NOMO-1 treated with dmso at 0.1 percent for 144 hours (cell line): Measurements from ENCODE around the gene LPCAT2.

Experiments
- DNase-seq: peaks from one replicate; lab custom pipeline; 2025; ENCODE audit not compliant: unreplicated experiment; lab: John Stamatoyannopoulos, UW

The LPCAT2 gene

GRCh38 chr16:55503726-55504550 lies 4.9 kb upstream of the LPCAT2 start:
- DNase-seq, result no peak

DNA sequence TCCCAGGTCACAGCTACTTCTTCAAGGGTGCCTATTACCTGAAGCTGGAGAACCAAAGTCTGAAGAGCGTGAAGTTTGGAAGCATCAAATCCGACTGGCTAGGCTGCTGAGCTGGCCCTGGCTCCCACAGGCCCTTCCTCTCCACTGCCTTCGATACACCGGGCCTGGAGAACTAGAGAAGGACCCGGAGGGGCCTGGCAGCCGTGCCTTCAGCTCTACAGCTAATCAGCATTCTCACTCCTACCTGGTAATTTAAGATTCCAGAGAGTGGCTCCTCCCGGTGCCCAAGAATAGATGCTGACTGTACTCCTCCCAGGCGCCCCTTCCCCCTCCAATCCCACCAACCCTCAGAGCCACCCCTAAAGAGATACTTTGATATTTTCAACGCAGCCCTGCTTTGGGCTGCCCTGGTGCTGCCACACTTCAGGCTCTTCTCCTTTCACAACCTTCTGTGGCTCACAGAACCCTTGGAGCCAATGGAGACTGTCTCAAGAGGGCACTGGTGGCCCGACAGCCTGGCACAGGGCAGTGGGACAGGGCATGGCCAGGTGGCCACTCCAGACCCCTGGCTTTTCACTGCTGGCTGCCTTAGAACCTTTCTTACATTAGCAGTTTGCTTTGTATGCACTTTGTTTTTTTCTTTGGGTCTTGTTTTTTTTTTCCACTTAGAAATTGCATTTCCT lies 3.4 kb upstream of the LPCAT2 start:
- DNase-seq, result no peak

GRCh38 chr16:55506083-55506482 lies 2.8 kb upstream of the LPCAT2 start:
- DNase-seq, result no peak

GRCh38 chr16:55506708-55507107 lies 2.2 kb upstream of the LPCAT2 start:
- no peak for DNase-seq

DNA sequence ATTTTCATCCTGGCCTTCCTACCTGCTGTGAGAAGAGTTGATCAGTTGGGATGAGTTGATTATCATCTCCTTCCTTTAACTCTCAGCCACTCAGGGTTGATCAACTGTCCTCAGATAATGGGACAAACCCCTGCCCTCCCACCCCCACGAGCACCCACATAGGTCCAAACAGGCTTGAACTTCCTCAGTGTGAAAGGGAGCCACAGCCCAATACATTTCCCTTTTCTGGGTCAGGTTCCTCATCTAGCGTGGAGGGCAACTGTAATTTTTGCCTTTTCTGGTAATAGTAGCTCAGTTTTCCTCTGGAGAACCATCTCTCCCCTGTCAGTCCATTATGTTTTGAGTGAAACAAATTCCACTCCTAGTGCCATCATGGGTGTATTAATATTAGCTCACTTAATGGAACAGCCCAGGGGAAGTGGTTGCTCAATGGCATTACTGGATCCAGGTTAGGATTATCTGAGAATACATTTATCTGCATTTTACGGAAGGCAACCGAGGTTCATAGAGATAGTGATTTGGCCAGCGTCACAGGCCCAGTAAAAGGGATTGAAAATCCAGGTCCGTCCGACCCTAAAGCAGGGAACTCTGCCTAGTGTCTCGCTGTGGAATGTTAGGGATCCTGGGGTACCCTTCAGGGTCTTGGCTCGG lies 476 bp upstream of the LPCAT2 start:
- peak; percentile 22 for DNase-seq

DNA sequence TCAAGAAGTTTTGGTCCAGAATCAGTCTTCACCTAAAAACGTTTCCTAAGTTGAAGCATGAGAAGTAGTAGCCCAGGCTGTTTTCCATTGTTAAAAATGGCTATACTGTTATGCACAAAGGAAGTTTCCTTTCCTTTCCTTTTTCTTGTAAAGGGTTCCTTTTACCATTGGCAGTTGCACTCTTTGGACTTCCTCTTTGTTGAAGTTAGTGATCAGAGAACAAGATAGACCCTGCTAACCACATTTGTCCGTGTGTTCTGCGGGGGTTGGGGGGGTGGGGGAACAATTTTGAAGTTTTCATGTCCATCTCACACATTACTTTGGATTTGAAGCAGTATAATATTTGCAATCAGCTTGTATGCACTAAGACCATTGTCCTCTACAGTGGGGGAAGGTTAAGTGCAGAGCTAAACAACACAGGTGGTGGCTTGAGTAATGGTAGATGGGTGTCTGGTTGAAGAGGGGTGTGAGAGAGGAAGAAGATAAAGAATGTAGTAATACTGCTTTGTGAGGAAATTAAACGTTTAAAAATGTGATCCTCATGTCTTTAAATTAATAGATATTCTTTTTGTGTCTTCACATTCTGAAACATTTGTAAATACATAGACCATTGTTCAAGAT lies 1.4 kb downstream of the LPCAT2 start:
- DNase-seq, result peak; percentile 42

- no peak for DNase-seq
These were observed 4.1 kb downstream of the LPCAT2 start for GRCh38 chr16:55512941-55513340.

DNA sequence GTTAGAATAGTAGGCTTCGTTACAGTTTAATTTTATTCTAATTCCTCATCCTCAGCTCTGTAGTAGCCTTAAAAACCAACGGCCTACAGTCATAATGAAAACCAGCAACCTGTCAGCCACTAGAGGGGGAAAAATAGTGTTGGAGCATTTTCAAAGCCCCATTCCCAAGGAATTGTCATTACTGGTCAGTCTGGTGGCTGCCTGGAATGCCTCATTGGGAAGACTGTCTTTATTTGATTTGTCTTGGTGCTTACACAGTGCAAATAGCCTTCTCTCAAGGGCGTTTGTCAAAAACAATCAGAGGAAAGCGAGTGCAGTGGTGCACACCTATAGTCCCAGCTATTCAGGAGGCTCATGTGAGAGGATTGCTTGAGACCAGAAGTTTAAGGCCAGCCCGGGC lies 4.7 kb downstream of the LPCAT2 start:
- no peak for DNase-seq

GRCh38 chr16:55515111-55515510 lies 6.2 kb downstream of the LPCAT2 start:
- DNase-seq, result no peak

DNA sequence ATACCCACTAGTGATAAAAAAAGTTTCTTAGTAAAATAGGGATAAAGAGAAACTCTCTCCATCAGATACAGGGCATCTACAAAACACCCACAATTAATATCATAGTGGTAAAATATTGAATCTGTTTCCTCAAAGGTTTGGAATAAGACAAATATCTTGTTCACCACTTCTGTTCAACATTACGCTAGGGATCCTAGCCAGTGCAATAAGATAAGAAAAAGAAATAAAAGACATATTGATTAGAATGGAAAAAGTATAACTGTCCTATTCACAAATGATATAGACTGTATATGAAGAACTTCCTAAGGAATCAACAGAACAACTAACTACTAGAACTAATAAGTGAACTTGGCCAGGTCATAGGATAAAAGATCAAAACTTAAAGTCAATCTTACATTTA lies 12.9 kb downstream of the LPCAT2 start:
- DNase-seq, result no peak

- DNase-seq, result no peak
These were observed 17.6 kb downstream of the LPCAT2 start for GRCh38 chr16:55526441-55526840.

GRCh38 chr16:55527885-55528284 lies 19.0 kb downstream of the LPCAT2 start:
- DNase-seq, result no peak

GRCh38 chr16:55529018-55529417 lies 20.1 kb downstream of the LPCAT2 start:
- no peak for DNase-seq

- DNase-seq, result no peak
These were observed 21.5 kb downstream of the LPCAT2 start for GRCh38 chr16:55530316-55530856.

GRCh38 chr16:55532227-55532626 lies 23.4 kb downstream of the LPCAT2 start:
- DNase-seq, result no peak

DNA sequence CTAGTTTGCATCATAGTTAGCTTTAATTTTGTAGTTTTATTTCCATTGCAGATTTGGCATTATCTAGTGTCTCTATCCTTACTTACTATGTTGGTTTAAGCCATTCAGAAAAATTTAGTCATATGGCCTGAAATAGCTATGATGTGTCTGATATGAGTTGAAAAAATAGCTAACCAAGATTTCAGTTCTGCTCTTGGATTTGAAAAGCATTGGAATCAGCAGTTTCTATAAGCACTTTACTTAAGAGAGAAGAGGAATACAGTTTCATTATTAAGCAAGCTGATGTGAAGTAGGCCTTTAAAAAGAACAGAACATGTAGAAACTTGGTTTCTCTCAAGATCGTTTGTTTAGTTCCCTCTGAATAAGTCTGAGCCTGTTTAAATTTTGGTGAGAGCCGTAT lies 25.9 kb downstream of the LPCAT2 start:
- no peak for DNase-seq

DNA sequence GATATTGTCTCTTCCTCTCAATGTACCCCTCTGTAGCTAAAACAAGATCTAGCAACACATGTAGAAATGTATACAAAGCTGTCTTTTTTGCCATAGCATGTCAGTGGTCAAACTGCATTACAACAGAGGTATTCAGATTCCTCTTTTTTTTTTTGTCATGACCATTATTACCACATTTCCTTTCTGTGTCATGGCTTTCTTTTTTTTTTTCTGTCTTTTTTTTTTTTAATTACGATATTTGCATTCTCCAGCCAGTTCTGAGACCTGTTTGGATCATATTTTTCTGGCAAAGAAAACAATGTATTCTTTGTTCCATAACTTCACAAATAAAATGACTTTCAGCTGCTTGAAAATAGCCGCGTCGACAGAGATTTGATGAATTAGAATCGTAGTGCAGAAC lies 30.2 kb downstream of the LPCAT2 start:
- peak; percentile 36 for DNase-seq

GRCh38 chr16:55539488-55539887 lies 30.6 kb downstream of the LPCAT2 start:
- no peak for DNase-seq

GRCh38 chr16:55540221-55540620 lies 31.3 kb downstream of the LPCAT2 start:
- no peak for DNase-seq

DNA sequence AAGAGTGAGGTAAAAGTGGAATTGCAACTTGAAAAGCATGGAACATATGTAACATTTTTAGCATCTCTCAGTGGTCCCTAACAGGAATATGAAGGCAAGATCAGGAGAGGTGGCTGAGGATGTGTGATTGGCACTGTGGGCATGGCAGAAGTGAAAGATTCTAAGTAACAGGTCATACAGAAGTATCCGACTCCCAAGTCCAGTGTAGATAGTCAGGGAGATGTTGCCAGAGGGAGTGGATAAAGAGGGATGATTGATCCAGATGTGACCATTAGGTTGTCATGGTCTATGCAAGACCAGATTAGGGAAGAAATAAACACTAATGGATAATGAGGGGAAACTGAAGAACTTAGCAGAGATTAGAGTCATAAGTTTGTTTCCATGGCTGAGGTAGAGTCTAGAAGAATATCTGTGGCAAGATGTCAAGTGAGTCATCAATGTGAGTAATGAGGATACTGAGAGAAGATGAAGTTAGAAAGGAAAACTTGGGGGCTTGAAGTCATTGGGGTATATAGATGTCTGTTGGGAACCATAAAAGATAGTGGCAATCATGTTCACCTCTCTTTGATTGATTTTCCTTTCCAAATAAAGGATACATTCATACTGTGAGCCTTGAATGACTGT lies 33.7 kb downstream of the LPCAT2 start:
- DNase-seq, result no peak

DNA sequence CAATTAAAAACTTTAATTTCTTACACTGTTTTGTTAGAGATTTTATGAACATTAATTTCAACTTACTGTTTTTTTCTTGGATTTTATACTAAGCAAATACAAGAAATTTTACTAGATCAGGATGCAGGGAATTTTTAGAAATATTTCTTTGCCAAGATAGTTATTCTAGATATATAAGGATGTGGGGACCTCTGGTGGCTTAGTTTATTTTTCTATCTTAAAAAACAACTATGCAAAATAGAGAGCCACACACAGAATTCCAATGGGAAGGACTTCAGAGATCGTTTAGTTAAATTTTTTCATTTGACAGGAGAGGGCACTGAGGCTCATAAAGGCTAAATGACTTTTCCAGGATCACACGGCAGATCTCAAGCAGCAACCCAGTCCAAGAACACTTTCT lies 34.6 kb downstream of the LPCAT2 start:
- no peak for DNase-seq
